GM21390 (cell line): ENCODE results near the gene POLD2.

ENCODE experiments used
- ATAC-seq: cut with Tn5 transposase; IDR thresholded peaks from one replicate; pipeline ENCODE4 v1.9.1; 2021; ENCODE audit not compliant: unreplicated experiment

POLD2 gene

GRCh38 chr7:44102846-44103565, 20.3 kb downstream of the POLD2 start:
- ATAC-seq, result no peak

- no peak for ATAC-seq
Measured at GRCh38 chr7:44101966-44102845, 21.1 kb downstream of the POLD2 start.

- no peak for ATAC-seq
Measured at GRCh38 chr7:44101303-44101965, 21.9 kb downstream of the POLD2 start.

- ATAC-seq, result no peak
Measured at GRCh38 chr7:44100458-44101302, 22.7 kb downstream of the POLD2 start.

- no peak for ATAC-seq
Measured at GRCh38 chr7:44099669-44100068, 23.7 kb downstream of the POLD2 start.

- no peak for ATAC-seq
Measured at GRCh38 chr7:44098092-44099068, 25.0 kb downstream of the POLD2 start.

GRCh38 chr7:44097064-44097932, 26.1 kb downstream of the POLD2 start:
- ATAC-seq, result peak; percentile 68

- ATAC-seq, result no peak
Measured at GRCh38 chr7:44096326-44096881, 26.9 kb downstream of the POLD2 start.

GRCh38 chr7:44095781-44096180, 27.6 kb downstream of the POLD2 start:
- ATAC-seq, result no peak

- no peak for ATAC-seq
Measured at GRCh38 chr7:44094883-44095592, 28.3 kb downstream of the POLD2 start.

GRCh38 chr7:44094365-44094764, 29.0 kb downstream of the POLD2 start:
- no peak for ATAC-seq

- no peak for ATAC-seq
Measured at GRCh38 chr7:44093102-44093641, 30.2 kb downstream of the POLD2 start.

GRCh38 chr7:44087911-44088838, 35.2 kb downstream of the POLD2 start:
- ATAC-seq, result no peak

- ATAC-seq, result no peak
Measured at GRCh38 chr7:44086627-44087026, 36.7 kb downstream of the POLD2 start.

- no peak for ATAC-seq
Measured at GRCh38 chr7:44085546-44085945, 37.8 kb downstream of the POLD2 start.

- ATAC-seq, result no peak
Measured at GRCh38 chr7:44084701-44085100, 38.6 kb downstream of the POLD2 start.
